Measurements from ENCODE around the gene TMEM259. TPM values are rescaled to one million over a fixed set of nuclear protein-coding genes. Genes with fewer than 3 reads are reported as not detected.

The TMEM259 gene
- total and polyA plus RNA-seq, 2 experiments from 2014 or later = 82.8 to 196 TPM

- no peak overlapping the region for H2AFZ ChIP-seq
- H3K27me3 ChIP-seq (ENCODE audit: insufficient read depth) = peaks cover 26% of the 10 kb centered on the region
- no peaks in the 10 kb centered on the region; the same call in 1 of the 3 replicates for H3K4me1 Mint-ChIP-seq
- no peak overlapping the region for H3K4me3 ChIP-seq
- H3K27ac ChIP-seq (ENCODE audit: low read depth) = no peak overlapping the region
- H3K4me1 ChIP-seq (ENCODE audit: insufficient read depth) = no peaks in the 10 kb centered on the region
- no peaks in the 10 kb centered on the region for H3K79me2 ChIP-seq (replicated peaks; ENCODE audit: insufficient read depth)
- H3K27ac Mint-ChIP-seq = no peak overlapping the region
- H3K9me2 ChIP-seq (ENCODE audit: insufficient read depth) = no peaks in the 10 kb centered on the region
- peaks cover 12% of the 10 kb centered on the region for H3K36me3 Mint-ChIP-seq (ENCODE audit: low read depth)
- H3F3A ChIP-seq (replicated peaks; ENCODE audit: low read depth) = peaks cover 27% of the 10 kb centered on the region
- no peak for ATAC-seq
- no peak overlapping the region for H3K4me2 ChIP-seq
- peaks cover 2% of the 10 kb centered on the region; the same call in 1 of the 2 replicates for H4K20me1 ChIP-seq (replicated peaks; ENCODE audit: insufficient read depth)
- peaks cover 35% of the 10 kb centered on the region for H3K27me3 Mint-ChIP-seq (ENCODE audit: insufficient read depth, low read depth, poor library complexity)
- no peak for TF ChIP-seq POLR2AphosphoS5 (IDR thresholded peaks at IDR 0.05; ENCODE audit: low read depth)
- no peak for TF ChIP-seq JUNB (IDR thresholded peaks at IDR 0.05; ENCODE audit: unreplicated experiment)
- no peak for TF ChIP-seq ZNF331 (CRISPR knock-in tag; IDR thresholded peaks at IDR 0.05; ENCODE audit: low read depth)
- TF ChIP-seq STAT1 (IDR thresholded peaks at IDR 0.05; ENCODE audit: unreplicated experiment) = no peak
- TF ChIP-seq CTCF (conservative IDR thresholded peaks at IDR 0.05; ENCODE audit: low read depth in 2 of 2) = no peak
- no peak for TF ChIP-seq ETS1 (IDR thresholded peaks at IDR 0.05)
- no peak for TF ChIP-seq EZH2phosphoT487 (IDR thresholded peaks at IDR 0.05; ENCODE audit: unreplicated experiment)
- TF ChIP-seq NANOG (IDR thresholded peaks at IDR 0.05; ENCODE audit: borderline replicate concordance) = no peak
- no peak for TF ChIP-seq ZNF462 (CRISPR knock-in tag; IDR thresholded peaks at IDR 0.05)
- no peak for TF ChIP-seq CREB1 (CRISPR knock-in tag; IDR thresholded peaks at IDR 0.05; ENCODE audit: low read depth)
- TF ChIP-seq REST (IDR thresholded peaks at IDR 0.05; ENCODE audit: unreplicated experiment) = no peak
- no peak for TF ChIP-seq ZNF114 (CRISPR knock-in tag; IDR thresholded peaks at IDR 0.05)
- no peak for TF ChIP-seq EZH2 (IDR thresholded peaks at IDR 0.05; ENCODE audit: low read depth, unreplicated experiment)
- no peaks in the 10 kb centered on the region for H3K9me3 Mint-ChIP-seq
- no peak for DNase-seq (ENCODE audit: low spot score)
- H3K4me3 Mint-ChIP-seq = no peak overlapping the region
- no peaks in the 10 kb centered on the region; the same call in 1 of the 2 replicates for H3K36me3 ChIP-seq (ENCODE audit: insufficient read depth)
Measured at GRCh38 chr19:994516-994915, 26.4 kb downstream of the TMEM259 start.

Measured in GM23338 (cell line).